ENCODE data around the gene DDR1.

The DDR1 gene

DNA sequence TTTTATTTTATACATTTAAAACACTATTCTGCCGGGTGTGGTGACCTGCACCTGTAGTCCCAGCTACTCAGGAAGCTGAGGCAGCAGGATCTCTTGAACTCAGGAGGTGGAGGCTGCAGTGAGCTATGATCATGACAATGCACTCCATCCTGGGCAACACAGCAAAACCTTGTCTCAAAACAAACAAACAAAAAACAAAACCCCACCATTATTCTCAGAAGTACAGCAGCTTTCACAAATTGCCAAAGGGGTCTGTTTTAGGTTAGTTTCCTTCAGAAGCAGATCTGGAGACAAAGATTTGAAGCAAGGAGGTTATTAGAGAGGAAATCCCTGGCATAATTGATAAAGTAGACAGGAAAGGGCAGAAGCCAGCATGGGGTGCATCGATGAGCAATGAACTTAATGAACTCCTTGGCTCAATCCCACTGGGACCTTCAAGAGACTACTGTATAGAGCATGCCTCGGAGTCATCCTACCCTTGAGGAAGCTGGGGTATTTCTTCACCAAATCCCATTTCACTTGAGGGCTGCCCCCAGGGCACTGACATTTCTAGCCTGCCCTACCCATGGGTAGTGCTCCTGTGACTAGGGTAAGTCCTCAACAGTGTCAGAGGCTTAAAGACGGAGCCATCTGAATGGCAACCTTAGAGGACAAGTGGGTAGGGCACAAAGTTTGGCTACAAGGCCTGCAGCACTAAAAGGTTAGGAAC lies 43.2 kb upstream of the DDR1 start:
- Histone ChIP-seq H3K36me3 (ENCODE audit: control insufficient read depth in 1 of 2, insufficient read depth in 2 of 2, low read length in 2 of 2) (no peaks in the 10 kb centered on the region), H3K9me3 (ENCODE audit: control insufficient read depth in 1 of 2, low read length in 2 of 2) (no peaks in the 10 kb centered on the region), H3K4me3 (ENCODE audit: low read depth in 1 of 2, low read length in 2 of 2) (no peak overlapping the region), H3K27ac (ENCODE audit: low read depth, low read length) (no peak overlapping the region), H3K27me3 (ENCODE audit: control insufficient read depth in 1 of 2, insufficient read depth in 2 of 2, low read length in 2 of 2) (no peaks in the 10 kb centered on the region), H3K9ac (ENCODE audit: low read depth in 1 of 2, low read length in 2 of 2) (no peak overlapping the region), H3K4me1 (ENCODE audit: control insufficient read depth in 1 of 2, insufficient read depth in 2 of 2, low read length in 2 of 2) (peaks cover 13 to 20% of the 10 kb centered on the region in 2 donors)

GRCh38 chr6:30841644-30842504 lies 42.4 kb upstream of the DDR1 start:
- Histone ChIP-seq H3K4me1 (ENCODE audit: control insufficient read depth in 1 of 2, insufficient read depth in 2 of 2, low read length in 2 of 2) (peaks cover 13 to 20% of the 10 kb centered on the region in 2 donors), H3K9me3 (ENCODE audit: control insufficient read depth in 1 of 2, low read length in 2 of 2) (no peaks in the 10 kb centered on the region), H3K36me3 (ENCODE audit: control insufficient read depth in 1 of 2, insufficient read depth in 2 of 2, low read length in 2 of 2) (no peaks in the 10 kb centered on the region), H3K4me3 (ENCODE audit: low read depth in 1 of 2, low read length in 2 of 2) (no peak overlapping the region), H3K9ac (ENCODE audit: low read depth in 1 of 2, low read length in 2 of 2) (no peak overlapping the region), H3K27me3 (ENCODE audit: control insufficient read depth in 1 of 2, insufficient read depth in 2 of 2, low read length in 2 of 2) (no peaks in the 10 kb centered on the region), H3K27ac (ENCODE audit: low read depth, low read length) (no peak overlapping the region)

DNA sequence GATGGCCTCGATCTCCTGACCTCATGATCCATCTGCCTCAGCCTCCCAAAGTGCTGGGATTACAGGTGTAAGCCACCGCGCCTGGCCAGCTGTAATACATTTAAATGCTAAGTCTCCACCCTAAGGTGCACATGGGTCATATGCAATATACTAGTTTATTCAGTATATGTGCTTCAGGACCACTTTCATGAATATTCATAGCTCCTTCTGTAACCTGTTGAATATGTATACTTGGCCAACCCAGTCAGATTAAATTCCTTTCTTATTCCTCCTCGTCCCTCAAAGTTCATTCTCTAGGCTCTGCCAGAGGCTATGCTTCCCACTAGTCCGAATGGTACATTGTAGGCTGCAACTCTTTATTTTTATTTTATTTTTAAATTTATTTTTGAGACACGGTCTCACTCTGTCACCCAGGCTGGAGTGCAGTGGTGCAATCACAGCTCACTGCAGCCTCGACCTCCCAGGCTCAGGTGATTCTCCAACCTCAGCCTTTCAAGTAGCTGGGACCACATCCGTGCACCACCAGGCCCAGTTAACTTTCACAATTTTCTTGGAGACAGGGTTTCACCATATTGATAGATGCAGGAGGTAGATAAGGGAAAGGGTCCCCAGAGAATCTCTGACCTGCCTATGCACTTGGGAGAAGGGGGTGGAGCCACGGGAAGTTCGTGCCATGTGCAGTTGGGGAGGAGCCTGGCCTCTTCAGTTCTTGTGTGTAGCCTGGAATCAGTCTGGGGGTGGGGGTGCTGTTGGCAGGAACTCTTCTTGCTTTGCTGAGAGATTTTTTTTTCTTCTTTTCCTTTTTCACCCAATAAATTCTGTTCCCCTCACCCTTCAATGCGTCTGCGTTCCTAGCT lies 41.3 kb upstream of the DDR1 start:
- no peak overlapping the region for H3K27ac ChIP-seq (ENCODE audit: low read depth, low read length)
- peaks cover 13 to 16% of the 10 kb centered on the region in 2 donors for H3K4me1 ChIP-seq (ENCODE audit: control insufficient read depth in 1 of 2, insufficient read depth in 2 of 2, low read length in 2 of 2)
- H3K36me3 ChIP-seq (ENCODE audit: control insufficient read depth in 1 of 2, insufficient read depth in 2 of 2, low read length in 2 of 2), result no peaks in the 10 kb centered on the region
- H3K4me3 ChIP-seq (ENCODE audit: low read depth in 1 of 2, low read length in 2 of 2), result no peak overlapping the region
- H3K27me3 ChIP-seq (ENCODE audit: control insufficient read depth in 1 of 2, insufficient read depth in 2 of 2, low read length in 2 of 2), result no peaks in the 10 kb centered on the region
- no peak overlapping the region for H3K9ac ChIP-seq (ENCODE audit: low read depth in 1 of 2, low read length in 2 of 2)
- no peaks in the 10 kb centered on the region for H3K9me3 ChIP-seq (ENCODE audit: control insufficient read depth in 1 of 2, low read length in 2 of 2)

GRCh38 chr6:30843611-30843998 lies 40.7 kb upstream of the DDR1 start:
- H3K27ac ChIP-seq (ENCODE audit: low read depth, low read length), result no peak overlapping the region
- H3K9me3 ChIP-seq (ENCODE audit: control insufficient read depth in 1 of 2, low read length in 2 of 2), result no peaks in the 10 kb centered on the region
- H3K9ac ChIP-seq (ENCODE audit: low read depth in 1 of 2, low read length in 2 of 2), result no peak overlapping the region
- no peaks in the 10 kb centered on the region for H3K36me3 ChIP-seq (ENCODE audit: control insufficient read depth in 1 of 2, insufficient read depth in 2 of 2, low read length in 2 of 2)
- no peaks in the 10 kb centered on the region for H3K27me3 ChIP-seq (ENCODE audit: control insufficient read depth in 1 of 2, insufficient read depth in 2 of 2, low read length in 2 of 2)
- no peak overlapping the region for H3K4me3 ChIP-seq (ENCODE audit: low read depth in 1 of 2, low read length in 2 of 2)
- H3K4me1 ChIP-seq (ENCODE audit: control insufficient read depth in 1 of 2, insufficient read depth in 2 of 2, low read length in 2 of 2), result peaks cover 13 to 16% of the 10 kb centered on the region in 2 donors

GRCh38 chr6:30844118-30844535 lies 40.2 kb upstream of the DDR1 start:
- Histone ChIP-seq H3K36me3 (ENCODE audit: control insufficient read depth in 1 of 2, insufficient read depth in 2 of 2, low read length in 2 of 2) (no peaks in the 10 kb centered on the region), H3K9me3 (ENCODE audit: control insufficient read depth in 1 of 2, low read length in 2 of 2) (no peaks in the 10 kb centered on the region), H3K4me3 (ENCODE audit: low read depth in 1 of 2, low read length in 2 of 2) (no peak overlapping the region), H3K9ac (ENCODE audit: low read depth in 1 of 2, low read length in 2 of 2) (no peak overlapping the region), H3K27me3 (ENCODE audit: control insufficient read depth in 1 of 2, insufficient read depth in 2 of 2, low read length in 2 of 2) (no peaks in the 10 kb centered on the region), H3K27ac (ENCODE audit: low read depth, low read length) (no peak overlapping the region), H3K4me1 (ENCODE audit: control insufficient read depth in 1 of 2, insufficient read depth in 2 of 2, low read length in 2 of 2) (peaks cover 13 to 16% of the 10 kb centered on the region in 2 donors)

GRCh38 chr6:30845183-30845582 lies 39.1 kb upstream of the DDR1 start:
- no peaks in the 10 kb centered on the region for H3K9me3 ChIP-seq (ENCODE audit: control insufficient read depth in 1 of 2, low read length in 2 of 2)
- H3K27ac ChIP-seq (ENCODE audit: low read depth, low read length), result no peak overlapping the region
- no peaks in the 10 kb centered on the region for H3K36me3 ChIP-seq (ENCODE audit: control insufficient read depth in 1 of 2, insufficient read depth in 2 of 2, low read length in 2 of 2)
- H3K9ac ChIP-seq (ENCODE audit: low read depth in 1 of 2, low read length in 2 of 2), result no peak overlapping the region
- H3K4me1 ChIP-seq (ENCODE audit: control insufficient read depth in 1 of 2, insufficient read depth in 2 of 2, low read length in 2 of 2), result peaks cover 12 to 13% of the 10 kb centered on the region in 2 donors
- no peaks in the 10 kb centered on the region for H3K27me3 ChIP-seq (ENCODE audit: control insufficient read depth in 1 of 2, insufficient read depth in 2 of 2, low read length in 2 of 2)
- H3K4me3 ChIP-seq (ENCODE audit: low read depth in 1 of 2, low read length in 2 of 2), result no peak overlapping the region

DNA sequence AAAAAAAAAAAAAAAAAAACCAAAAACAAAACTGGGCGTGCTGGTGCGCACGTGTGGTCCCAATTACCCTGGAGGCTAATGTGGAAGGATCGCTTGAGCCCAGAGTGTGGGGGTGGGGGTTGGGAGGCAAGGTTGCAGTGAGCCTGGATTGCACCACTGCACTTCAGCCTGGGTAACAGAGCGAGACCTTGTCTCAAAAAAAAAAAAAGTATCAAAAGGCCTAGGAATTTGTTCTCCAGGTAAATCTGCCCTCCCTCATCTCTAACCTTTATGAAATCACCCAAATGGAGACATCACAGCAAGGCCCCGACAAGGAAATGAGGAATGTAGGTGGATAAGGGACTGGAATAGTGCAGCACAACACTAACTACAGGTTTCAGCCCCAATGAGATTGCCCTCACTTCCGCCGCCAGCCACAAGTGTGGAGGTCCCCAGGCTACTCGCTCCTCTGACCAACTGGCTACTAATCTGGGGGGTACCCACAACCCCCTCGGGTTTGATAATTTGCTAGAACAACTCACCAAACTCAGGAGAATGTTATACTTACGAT lies 36.8 kb upstream of the DDR1 start:
- Histone ChIP-seq H3K27me3 (ENCODE audit: control insufficient read depth in 1 of 2, insufficient read depth in 2 of 2, low read length in 2 of 2) (no peaks in the 10 kb centered on the region), H3K4me3 (ENCODE audit: low read depth in 1 of 2, low read length in 2 of 2) (no peak overlapping the region), H3K9me3 (ENCODE audit: control insufficient read depth in 1 of 2, low read length in 2 of 2) (peaks cover 5 to 7% of the 10 kb centered on the region in 2 donors), H3K36me3 (ENCODE audit: control insufficient read depth in 1 of 2, insufficient read depth in 2 of 2, low read length in 2 of 2) (no peaks in the 10 kb centered on the region), H3K9ac (ENCODE audit: low read depth in 1 of 2, low read length in 2 of 2) (no peak overlapping the region), H3K4me1 (ENCODE audit: control insufficient read depth in 1 of 2, insufficient read depth in 2 of 2, low read length in 2 of 2) (peaks cover 0 to 8% of the 10 kb centered on the region in 2 donors), H3K27ac (ENCODE audit: low read depth, low read length) (no peak overlapping the region)

DNA sequence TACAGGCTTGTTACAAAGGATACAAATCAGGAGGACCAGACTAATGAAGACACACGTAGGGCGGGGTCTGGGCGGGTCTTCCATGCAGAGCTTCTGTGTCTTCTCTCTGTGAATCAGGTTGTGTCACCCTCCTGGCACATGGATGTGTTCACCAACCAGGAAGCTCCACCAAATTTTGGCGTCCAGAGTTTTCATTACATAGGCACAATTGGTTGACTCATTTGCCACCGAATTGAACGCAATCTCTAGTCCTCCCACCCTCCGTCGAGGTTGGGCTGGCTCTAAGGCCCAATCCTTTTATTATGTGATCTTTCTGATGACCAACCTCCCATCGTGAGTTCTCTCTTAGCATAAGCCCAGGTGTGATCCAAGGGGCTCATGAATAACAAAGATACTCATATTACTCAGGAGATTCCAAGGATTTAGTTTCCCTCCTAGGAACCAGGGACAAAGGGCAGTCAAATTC lies 36.3 kb upstream of the DDR1 start:
- Histone ChIP-seq H3K27ac (ENCODE audit: low read depth, low read length) (no peak overlapping the region), H3K9me3 (ENCODE audit: control insufficient read depth in 1 of 2, low read length in 2 of 2) (peaks cover 5 to 7% of the 10 kb centered on the region in 2 donors), H3K36me3 (ENCODE audit: control insufficient read depth in 1 of 2, insufficient read depth in 2 of 2, low read length in 2 of 2) (no peaks in the 10 kb centered on the region), H3K4me3 (ENCODE audit: low read depth in 1 of 2, low read length in 2 of 2) (no peak overlapping the region), H3K9ac (ENCODE audit: low read depth in 1 of 2, low read length in 2 of 2) (no peak overlapping the region), H3K27me3 (ENCODE audit: control insufficient read depth in 1 of 2, insufficient read depth in 2 of 2, low read length in 2 of 2) (no peaks in the 10 kb centered on the region), H3K4me1 (ENCODE audit: control insufficient read depth in 1 of 2, insufficient read depth in 2 of 2, low read length in 2 of 2) (peaks cover 0 to 8% of the 10 kb centered on the region in 2 donors)

GRCh38 chr6:30849903-30850651 lies 34.2 kb upstream of the DDR1 start:
- no peak overlapping the region for H3K27ac ChIP-seq (ENCODE audit: low read depth, low read length)
- no peak overlapping the region for H3K9ac ChIP-seq (ENCODE audit: low read depth in 1 of 2, low read length in 2 of 2)
- H3K27me3 ChIP-seq (ENCODE audit: control insufficient read depth in 1 of 2, insufficient read depth in 2 of 2, low read length in 2 of 2), result no peaks in the 10 kb centered on the region
- no peaks in the 10 kb centered on the region for H3K36me3 ChIP-seq (ENCODE audit: control insufficient read depth in 1 of 2, insufficient read depth in 2 of 2, low read length in 2 of 2)
- H3K4me3 ChIP-seq (ENCODE audit: low read depth in 1 of 2, low read length in 2 of 2), result no peak overlapping the region
- no peaks in the 10 kb centered on the region for H3K4me1 ChIP-seq (ENCODE audit: control insufficient read depth in 1 of 2, insufficient read depth in 2 of 2, low read length in 2 of 2)
- H3K9me3 ChIP-seq (ENCODE audit: control insufficient read depth in 1 of 2, low read length in 2 of 2), result peaks cover 5 to 7% of the 10 kb centered on the region in 2 donors

All from duodenal mucosa (tissue), 2 donors.